Thoracic aorta (tissue), 2 donors: Measurements from ENCODE around the gene ZDHHC18. TPM values are rescaled to one million over a fixed set of nuclear protein-coding genes. Genes with fewer than 3 reads are reported as not detected.
A peak's percentile ranks its signal among the peaks of the same experiment; 100 is the strongest.

Experiments
- ATAC-seq: fragments of 150-250 bp; one replicate; pipeline ENCODE4 v1.8.0; 2017; ENCODE audit warnings: low read depth; ENCODE audit not compliant: insufficient number of reproducible peaks, low FRiP score
- DNase-seq: peaks from one replicate; pipeline ENCODE4 v3.0.0-alpha.2; 2020; ENCODE audit warnings: low spot score
- H3K27ac ChIP-seq, 2 donors: fragments of 200-600 bp; sonication (generic); 1 replicate in 1 of 2; 2 replicates in 1 of 2; pipeline ENCODE4 v1.5.1; 2016; ENCODE audit warnings: mild to moderate bottlenecking in 2 of 2, moderate library complexity in 2 of 2
- H3K27me3 ChIP-seq: fragments of 200-600 bp; sonication (generic); replicated peaks from 2 replicates; pipeline ENCODE4 v1.6.0; 2016; ENCODE audit warnings: mild to moderate bottlenecking; ENCODE audit not compliant: insufficient read depth
- H3K36me3 ChIP-seq: fragments of 200-600 bp; sonication (generic); one replicate; pipeline ENCODE4 v1.5.1; 2016
- H3K4me1 ChIP-seq, 2 donors: fragments of 200-600 bp; sonication (generic); 1 replicate in 1 of 2; 2 replicates in 1 of 2; pipeline versions ENCODE4 v1.5.1 to v1.6.0; 2016; ENCODE audit warnings: low read depth in 2 of 2, mild to moderate bottlenecking in 1 of 2; ENCODE audit not compliant: control insufficient read depth in 1 of 2
- H3K4me3 ChIP-seq: fragments of 200-600 bp; sonication (generic); 2 replicates; pipeline ENCODE4 v1.5.1; 2016; ENCODE audit warnings: mild to moderate bottlenecking
- H3K9me3 ChIP-seq: fragments of 200-600 bp; sonication (generic); 2 replicates; pipeline ENCODE4 v1.5.1; 2016
- total RNA-seq, 2 donors: library from RNA; depleted of rRNA; stranded (reverse); fragments of >200 nt; gene quantifications; one replicate each; pipeline versions ENCODE4 v1.1.0 to v1.2.3, GENCODE V29; 2016
- TF ChIP-seq, protein P1 (sequence below): fragments of 200-600 bp; sonication (generic); IDR thresholded peaks from one replicate; pipeline ENCODE4 v1.5.1; 2019; ENCODE audit warnings: antibody characterized with exemption

ZDHHC18 gene
- total RNA-seq, 2 donors from 2014 or later, result 13.3 to 29.9 TPM

- DNase-seq (no peak), ATAC-seq (no peak)
- TF ChIP-seq, protein P1, sequence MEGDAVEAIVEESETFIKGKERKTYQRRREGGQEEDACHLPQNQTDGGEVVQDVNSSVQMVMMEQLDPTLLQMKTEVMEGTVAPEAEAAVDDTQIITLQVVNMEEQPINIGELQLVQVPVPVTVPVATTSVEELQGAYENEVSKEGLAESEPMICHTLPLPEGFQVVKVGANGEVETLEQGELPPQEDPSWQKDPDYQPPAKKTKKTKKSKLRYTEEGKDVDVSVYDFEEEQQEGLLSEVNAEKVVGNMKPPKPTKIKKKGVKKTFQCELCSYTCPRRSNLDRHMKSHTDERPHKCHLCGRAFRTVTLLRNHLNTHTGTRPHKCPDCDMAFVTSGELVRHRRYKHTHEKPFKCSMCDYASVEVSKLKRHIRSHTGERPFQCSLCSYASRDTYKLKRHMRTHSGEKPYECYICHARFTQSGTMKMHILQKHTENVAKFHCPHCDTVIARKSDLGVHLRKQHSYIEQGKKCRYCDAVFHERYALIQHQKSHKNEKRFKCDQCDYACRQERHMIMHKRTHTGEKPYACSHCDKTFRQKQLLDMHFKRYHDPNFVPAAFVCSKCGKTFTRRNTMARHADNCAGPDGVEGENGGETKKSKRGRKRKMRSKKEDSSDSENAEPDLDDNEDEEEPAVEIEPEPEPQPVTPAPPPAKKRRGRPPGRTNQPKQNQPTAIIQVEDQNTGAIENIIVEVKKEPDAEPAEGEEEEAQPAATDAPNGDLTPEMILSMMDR, result no peak
- peaks cover 0 to 8% of the 10 kb centered on the region in 2 donors for H3K4me1 ChIP-seq
- H3K27me3 ChIP-seq, result no peaks in the 10 kb centered on the region
- no peak overlapping the region for H3K27ac ChIP-seq
- no peak overlapping the region for H3K4me3 ChIP-seq
- no peaks in the 10 kb centered on the region for H3K36me3 ChIP-seq
- H3K9me3 ChIP-seq, result no peaks in the 10 kb centered on the region
Measured at GRCh38 chr1:26820784-26821269, 5.7 kb upstream of the ZDHHC18 start.

DNA sequence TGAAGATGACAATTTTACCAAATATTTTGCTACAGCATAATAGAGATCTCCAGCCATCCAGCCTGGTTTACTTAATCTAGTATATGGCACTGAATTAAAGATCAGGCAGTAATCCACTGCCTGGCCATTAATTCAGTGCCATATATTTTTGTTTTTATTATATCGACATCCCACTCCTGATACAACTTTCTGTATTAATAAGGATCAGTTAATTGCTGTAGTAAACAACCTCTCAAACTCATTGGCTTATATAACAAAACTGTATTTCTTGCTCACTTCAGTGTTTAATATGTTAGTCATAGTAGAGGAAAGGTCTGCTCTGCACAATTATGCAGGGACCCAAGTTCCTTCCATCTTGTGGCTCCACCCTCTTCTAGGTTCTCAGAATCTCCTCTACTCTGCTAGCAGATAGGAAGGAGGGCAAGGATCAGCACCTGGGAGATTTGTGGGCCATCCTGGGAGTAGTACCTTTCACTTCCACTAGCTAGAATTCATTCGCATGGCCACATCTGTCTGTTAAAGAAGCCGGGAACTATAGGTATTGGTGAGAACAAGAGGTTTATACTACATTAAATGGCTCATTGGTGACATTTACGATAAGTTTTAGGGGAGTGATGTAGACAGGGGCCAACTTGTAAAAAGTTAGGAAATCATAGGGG is 3.6 kb upstream of the ZDHHC18 start:
- H3K4me1 ChIP-seq, result peaks cover 6 to 19% of the 10 kb centered on the region in 2 donors
- H3K27ac ChIP-seq, result no peak overlapping the region
- no peaks in the 10 kb centered on the region for H3K36me3 ChIP-seq
- DNase-seq (no peak), ATAC-seq (no peak)
- TF ChIP-seq, protein P1, result no peak
- H3K9me3 ChIP-seq, result no peaks in the 10 kb centered on the region
- H3K27me3 ChIP-seq, result no peaks in the 10 kb centered on the region
- no peak overlapping the region for H3K4me3 ChIP-seq

DNA sequence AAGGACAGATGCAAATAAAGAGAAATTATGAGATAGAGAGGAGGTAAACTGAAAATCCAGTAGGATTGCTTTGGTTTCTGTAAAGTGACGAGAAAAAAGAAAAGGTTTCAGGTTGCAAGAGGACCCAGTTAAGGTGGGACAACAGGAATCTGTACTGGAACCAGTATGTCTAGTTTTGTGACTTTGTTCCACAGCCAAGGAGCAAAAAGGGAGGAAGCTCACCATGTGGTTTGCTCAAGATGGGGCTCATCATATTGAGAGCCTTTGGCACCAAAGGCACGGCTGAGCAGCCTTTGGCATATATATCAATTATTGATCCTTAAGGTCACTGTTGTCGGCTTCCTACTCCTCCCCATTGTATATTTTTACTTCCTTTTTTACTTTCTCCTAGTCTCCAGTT is 1.8 kb upstream of the ZDHHC18 start:
- Histone ChIP-seq H3K27me3 (no peaks in the 10 kb centered on the region), H3K27ac (no peak overlapping the region), H3K4me1 (peaks cover 14 to 36% of the 10 kb centered on the region in 2 donors), H3K9me3 (no peaks in the 10 kb centered on the region), H3K4me3 (no peak overlapping the region), H3K36me3 (no peaks in the 10 kb centered on the region)
- ATAC-seq, result no peak
- DNase-seq, result no peak
- TF ChIP-seq, protein P1, result no peak

GRCh38 chr1:26827106-26827604 is 667 bp downstream of the ZDHHC18 start:
- peaks cover 14 to 37% of the 10 kb centered on the region in 2 donors for H3K4me1 ChIP-seq
- TF ChIP-seq, protein P1, result no peak
- peak overlapping the region; percentile 83 for H3K4me3 ChIP-seq
- H3K9me3 ChIP-seq, result no peaks in the 10 kb centered on the region
- H3K27me3 ChIP-seq, result no peaks in the 10 kb centered on the region
- H3K36me3 ChIP-seq, result no peaks in the 10 kb centered on the region
- DNase-seq (no peak), ATAC-seq (no peak)
- peak overlapping the region; percentile 1 to 64 for H3K27ac ChIP-seq

- Histone ChIP-seq H3K27me3 (no peaks in the 10 kb centered on the region), H3K36me3 (peaks cover 4% of the 10 kb centered on the region), H3K4me3 (peak overlapping the region; percentile 83), H3K9me3 (no peaks in the 10 kb centered on the region), H3K4me1 (peaks cover 14 to 37% of the 10 kb centered on the region in 2 donors), H3K27ac (peak overlapping the region; percentile 1 to 64)
- TF ChIP-seq, protein P1, result no peak
- DNase-seq (no peak), ATAC-seq (no peak)
Measured at GRCh38 chr1:26827663-26828062, 1.2 kb downstream of the ZDHHC18 start.
